ENCODE results near the gene PITPNC1.

Gene PITPNC1

DNA sequence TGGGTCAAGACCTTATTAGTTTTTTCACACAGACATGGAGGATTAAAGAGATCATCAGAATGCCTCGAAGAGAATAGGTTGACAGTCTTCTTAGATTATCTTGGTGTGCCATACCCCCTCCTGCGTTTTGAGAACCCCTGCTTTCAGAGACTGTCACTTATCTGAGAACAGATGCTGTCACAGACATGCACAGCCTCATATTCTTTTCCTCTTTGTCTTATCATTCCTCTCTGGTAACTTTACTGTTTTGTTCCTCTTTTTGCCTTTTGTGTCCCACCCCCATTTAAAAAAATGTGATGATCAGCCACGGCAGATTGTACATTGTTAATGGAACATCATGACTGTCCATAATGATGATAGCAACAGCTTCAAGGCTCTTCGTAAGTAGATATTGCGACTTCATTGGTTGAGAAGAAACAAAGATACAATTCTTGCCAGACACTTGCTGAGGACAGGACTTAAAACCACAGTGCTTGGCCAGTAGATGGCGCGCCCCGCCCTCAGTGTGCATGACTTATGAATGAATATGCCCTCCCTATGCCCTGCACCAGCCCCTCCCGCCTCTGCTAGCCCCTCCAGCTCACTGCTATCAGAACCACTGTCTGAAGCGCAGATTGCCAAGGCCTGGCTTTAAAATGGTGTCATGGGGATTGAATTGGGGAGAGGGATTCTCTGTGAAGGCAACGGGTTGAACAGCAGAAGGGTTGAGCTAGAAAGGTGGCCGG lies 2.6 kb upstream of the PITPNC1 start:
- Histone ChIP-seq H3K9ac (ENCODE audit: low read length) (no peak overlapping the region), H3K4me3 (ENCODE audit: low read depth in 1 of 2, low read length in 2 of 2) (no peak overlapping the region), H3K27ac (ENCODE audit: low read depth, low read length) (no peak overlapping the region)

DNA sequence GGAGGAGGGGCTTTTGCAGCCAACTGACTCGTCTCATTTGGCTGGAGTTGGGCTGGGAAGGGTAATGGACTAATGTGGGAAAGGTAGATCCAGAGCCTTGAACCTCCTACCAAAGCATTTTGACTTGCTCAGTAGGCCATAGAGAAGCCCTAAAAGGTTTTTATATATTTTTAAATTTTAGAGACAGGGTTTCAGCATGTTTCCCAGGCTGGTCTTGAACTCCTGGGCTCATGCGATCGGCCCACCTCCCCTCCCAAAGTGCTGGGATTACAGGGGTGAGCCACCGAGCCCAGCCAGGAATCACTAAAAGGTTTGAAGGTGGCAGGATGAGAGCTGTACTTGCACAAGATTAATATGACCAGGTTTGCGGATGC lies 2.0 kb upstream of the PITPNC1 start:
- Histone ChIP-seq H3K9ac (ENCODE audit: low read length) (no peak overlapping the region), H3K36me3 (ENCODE audit: insufficient read depth, low read length) (no peaks in the 10 kb centered on the region), H3K27me3 (ENCODE audit: control insufficient read depth in 1 of 2, insufficient read depth in 2 of 2, low read length in 2 of 2) (no peaks in the 10 kb centered on the region), H3K27ac (ENCODE audit: low read depth, low read length) (no peak overlapping the region), H3K4me1 (ENCODE audit: insufficient read depth, low read length) (peaks cover 3% of the 10 kb centered on the region), H3K4me3 (ENCODE audit: low read depth in 1 of 2, low read length in 2 of 2) (no peak overlapping the region), H3K9me3 (ENCODE audit: low read length) (no peaks in the 10 kb centered on the region)

More for the DNA sequence above, 2.6 kb upstream of the PITPNC1 start:
- H3K27me3 ChIP-seq (ENCODE audit: control insufficient read depth in 1 of 2, insufficient read depth in 2 of 2, low read length in 2 of 2): no peaks in the 10 kb centered on the region
- peaks cover 3% of the 10 kb centered on the region for H3K4me1 ChIP-seq (ENCODE audit: insufficient read depth, low read length)
- H3K36me3 ChIP-seq (ENCODE audit: insufficient read depth, low read length): no peaks in the 10 kb centered on the region
- H3K9me3 ChIP-seq (ENCODE audit: low read length): no peaks in the 10 kb centered on the region

DNA sequence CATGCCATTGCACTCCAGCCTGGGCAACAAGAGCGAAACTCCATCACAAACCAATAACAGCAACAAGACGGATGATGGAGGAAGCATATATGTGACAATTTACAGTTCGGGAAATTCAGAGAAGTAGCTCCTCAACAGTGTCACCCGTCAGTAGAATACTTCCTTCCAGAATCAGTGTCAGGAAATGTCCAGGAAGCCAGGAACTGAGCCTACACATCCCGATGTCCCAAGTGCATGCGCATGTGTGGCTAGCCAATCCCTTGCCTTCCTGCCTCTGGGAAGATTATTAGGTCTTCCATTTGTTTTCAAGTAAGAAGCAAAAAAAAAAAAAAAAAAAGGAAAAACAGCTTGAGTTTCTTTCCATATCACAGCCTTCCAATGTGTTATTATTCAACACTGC lies 1.4 kb upstream of the PITPNC1 start:
- Histone ChIP-seq H3K4me1 (ENCODE audit: insufficient read depth, low read length) (peaks cover 3% of the 10 kb centered on the region), H3K9ac (ENCODE audit: low read length) (no peak overlapping the region), H3K36me3 (ENCODE audit: insufficient read depth, low read length) (no peaks in the 10 kb centered on the region), H3K9me3 (ENCODE audit: low read length) (no peaks in the 10 kb centered on the region), H3K27ac (ENCODE audit: low read depth, low read length) (no peak overlapping the region), H3K27me3 (ENCODE audit: control insufficient read depth in 1 of 2, insufficient read depth in 2 of 2, low read length in 2 of 2) (no peaks in the 10 kb centered on the region), H3K4me3 (ENCODE audit: low read depth in 1 of 2, low read length in 2 of 2) (no peak overlapping the region)

DNA sequence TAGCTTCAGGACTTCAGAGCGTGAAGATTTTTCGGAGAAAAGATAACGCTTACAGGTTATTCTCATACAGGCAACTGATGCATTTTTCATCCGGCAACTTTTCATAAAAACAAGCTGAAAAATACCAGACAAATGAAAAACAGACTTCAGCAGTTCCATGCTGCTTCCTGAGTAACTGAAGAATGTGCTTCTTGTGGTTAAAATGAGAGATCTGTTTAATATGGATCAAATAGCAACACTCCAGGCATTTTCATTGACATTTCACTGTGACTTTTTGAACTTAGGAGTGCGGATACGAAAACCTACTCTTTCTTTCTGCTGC lies 705 bp upstream of the PITPNC1 start:
- Histone ChIP-seq H3K4me1 (ENCODE audit: insufficient read depth, low read length) (peaks cover 3% of the 10 kb centered on the region), H3K9me3 (ENCODE audit: low read length) (no peaks in the 10 kb centered on the region), H3K27ac (ENCODE audit: low read depth, low read length) (peak overlapping the region; percentile 82), H3K27me3 (ENCODE audit: control insufficient read depth in 1 of 2, insufficient read depth in 2 of 2, low read length in 2 of 2) (no peaks in the 10 kb centered on the region), H3K4me3 (ENCODE audit: low read depth in 1 of 2, low read length in 2 of 2) (peak overlapping the region; percentile 74 to 91), H3K36me3 (ENCODE audit: insufficient read depth, low read length) (no peaks in the 10 kb centered on the region), H3K9ac (ENCODE audit: low read length) (no peak overlapping the region)

DNA sequence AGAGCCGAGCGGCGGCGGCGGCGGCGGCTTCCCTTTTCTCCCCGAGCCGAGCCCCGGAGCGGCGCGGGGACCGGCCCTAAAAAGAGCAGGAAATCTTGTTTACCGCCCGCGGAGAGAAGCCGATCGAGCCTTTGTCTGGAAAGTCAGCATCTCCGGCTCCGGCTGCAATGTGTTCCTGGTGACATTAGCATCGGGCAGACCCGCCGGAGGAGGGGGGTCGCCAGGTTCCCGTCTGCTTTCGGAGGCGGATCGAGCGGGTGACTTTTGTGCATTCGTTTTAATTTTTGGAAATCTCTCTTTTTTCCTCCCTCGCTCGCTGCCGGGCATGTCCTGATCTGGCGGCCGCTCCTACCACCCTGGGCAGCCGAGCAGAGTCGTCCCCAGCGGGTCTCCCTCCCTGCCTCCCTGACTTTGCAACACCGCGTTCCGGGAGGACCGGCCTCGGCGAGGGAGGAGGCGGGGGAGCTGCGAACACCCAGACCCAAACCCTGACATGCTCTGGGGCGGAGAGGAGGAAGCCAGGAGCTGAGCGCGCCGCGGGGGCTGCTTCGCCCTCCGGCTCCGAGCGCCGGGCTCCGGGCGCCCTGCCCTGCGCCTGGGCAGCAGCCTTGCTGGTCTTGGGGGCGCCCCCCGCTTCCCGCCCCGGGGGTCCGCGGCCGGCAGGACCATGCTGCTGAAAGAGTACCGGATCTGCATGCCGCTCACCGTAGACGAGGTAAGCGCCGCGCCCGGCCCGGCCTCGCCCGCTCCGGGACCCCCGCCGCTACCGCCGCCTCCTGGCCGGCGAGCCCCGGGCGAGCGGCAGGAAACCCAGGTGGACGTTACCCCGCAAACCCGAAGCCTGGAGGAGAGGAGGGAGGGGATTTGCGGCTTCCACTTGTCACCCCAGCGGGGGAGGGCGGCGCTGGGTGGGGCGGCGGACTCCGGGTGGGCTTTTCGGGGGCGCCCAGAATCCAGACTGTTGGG lies 690 bp downstream of the PITPNC1 start:
- H3K36me3 ChIP-seq (ENCODE audit: insufficient read depth, low read length): no peaks in the 10 kb centered on the region
- no peaks in the 10 kb centered on the region for H3K9me3 ChIP-seq (ENCODE audit: low read length)
- peak overlapping the region; percentile 44 for H3K9ac ChIP-seq (ENCODE audit: low read length)
- peaks cover 3% of the 10 kb centered on the region for H3K4me1 ChIP-seq (ENCODE audit: insufficient read depth, low read length)
- peak overlapping the region; percentile 88 for H3K27ac ChIP-seq (ENCODE audit: low read depth, low read length)
- no peaks in the 10 kb centered on the region for H3K27me3 ChIP-seq (ENCODE audit: control insufficient read depth in 1 of 2, insufficient read depth in 2 of 2, low read length in 2 of 2)
- peak overlapping the region; percentile 83 to 91 for H3K4me3 ChIP-seq (ENCODE audit: low read depth in 1 of 2, low read length in 2 of 2)

DNA sequence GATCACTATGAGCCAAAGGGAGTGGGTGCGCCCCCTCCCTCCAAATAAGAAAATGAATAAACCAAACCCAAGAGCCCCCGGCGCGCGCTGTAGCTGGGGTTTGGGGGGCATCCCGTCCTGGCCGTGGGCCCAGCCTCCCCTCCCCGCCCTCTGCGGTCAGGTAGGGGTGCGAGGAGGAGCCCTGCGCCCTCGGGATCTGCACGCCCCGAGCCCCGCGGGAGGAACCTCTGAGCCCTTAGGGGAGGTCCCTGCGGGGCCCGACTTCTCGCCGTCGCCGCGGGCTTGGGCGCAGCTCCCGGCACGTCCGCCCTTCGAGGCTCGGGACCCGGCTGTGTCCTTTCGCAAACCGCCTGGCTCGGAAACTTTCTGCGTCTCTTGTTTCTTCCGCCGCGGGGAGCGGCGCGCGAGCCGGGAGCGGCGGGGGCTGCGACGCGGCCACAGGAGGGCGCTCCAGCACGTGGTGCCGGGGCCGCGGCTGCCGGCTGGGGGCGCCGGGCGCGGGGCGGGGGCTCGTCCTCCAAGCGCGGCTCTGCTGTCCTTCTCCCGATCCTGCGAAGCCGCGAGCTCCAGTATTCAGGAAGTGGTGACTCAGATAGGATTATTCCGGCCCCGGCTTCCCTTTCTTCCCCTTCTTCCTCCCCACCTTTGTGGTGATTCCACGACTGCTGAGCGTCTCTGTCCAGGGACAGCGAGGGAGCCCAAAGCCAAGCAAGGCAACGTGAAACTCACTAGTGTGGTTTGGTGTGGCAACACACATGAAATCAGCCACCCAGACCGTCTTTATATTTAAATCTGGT lies 1.6 kb downstream of the PITPNC1 start:
- Histone ChIP-seq H3K4me1 (ENCODE audit: insufficient read depth, low read length) (peaks cover 3% of the 10 kb centered on the region), H3K27ac (ENCODE audit: low read depth, low read length) (peak overlapping the region; percentile 88), H3K9ac (ENCODE audit: low read length) (no peak overlapping the region), H3K27me3 (ENCODE audit: control insufficient read depth in 1 of 2, insufficient read depth in 2 of 2, low read length in 2 of 2) (no peaks in the 10 kb centered on the region), H3K36me3 (ENCODE audit: insufficient read depth, low read length) (no peaks in the 10 kb centered on the region), H3K4me3 (ENCODE audit: low read depth in 1 of 2, low read length in 2 of 2) (peak overlapping the region; percentile 83 to 91), H3K9me3 (ENCODE audit: low read length) (no peaks in the 10 kb centered on the region)

DNA sequence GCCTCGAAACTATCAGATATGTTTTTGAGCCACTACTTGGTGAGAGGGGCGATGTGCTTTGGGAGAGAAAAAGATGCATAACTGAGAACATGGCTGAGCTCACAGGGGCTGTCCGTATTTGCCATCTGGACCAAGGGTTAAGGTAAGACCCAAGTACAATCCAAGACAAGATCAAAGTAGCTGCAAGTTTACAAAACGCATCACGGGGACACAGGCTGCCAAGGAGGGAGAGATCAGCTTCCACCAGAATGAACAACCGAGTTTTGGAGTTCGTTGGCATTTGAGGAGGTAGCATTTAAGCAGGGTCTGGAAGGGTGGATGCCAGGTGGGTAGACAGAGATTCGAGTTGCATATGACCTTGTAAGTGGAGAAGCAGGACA lies 2.2 kb downstream of the PITPNC1 start:
- H3K4me1 ChIP-seq (ENCODE audit: insufficient read depth, low read length): peaks cover 3% of the 10 kb centered on the region
- no peak overlapping the region for H3K9ac ChIP-seq (ENCODE audit: low read length)
- H3K27me3 ChIP-seq (ENCODE audit: control insufficient read depth in 1 of 2, insufficient read depth in 2 of 2, low read length in 2 of 2): no peaks in the 10 kb centered on the region
- H3K36me3 ChIP-seq (ENCODE audit: insufficient read depth, low read length): no peaks in the 10 kb centered on the region
- no peak overlapping the region for H3K27ac ChIP-seq (ENCODE audit: low read depth, low read length)
- peak overlapping the region; percentile 43 to 83 for H3K4me3 ChIP-seq (ENCODE audit: low read depth in 1 of 2, low read length in 2 of 2)
- no peaks in the 10 kb centered on the region for H3K9me3 ChIP-seq (ENCODE audit: low read length)

DNA sequence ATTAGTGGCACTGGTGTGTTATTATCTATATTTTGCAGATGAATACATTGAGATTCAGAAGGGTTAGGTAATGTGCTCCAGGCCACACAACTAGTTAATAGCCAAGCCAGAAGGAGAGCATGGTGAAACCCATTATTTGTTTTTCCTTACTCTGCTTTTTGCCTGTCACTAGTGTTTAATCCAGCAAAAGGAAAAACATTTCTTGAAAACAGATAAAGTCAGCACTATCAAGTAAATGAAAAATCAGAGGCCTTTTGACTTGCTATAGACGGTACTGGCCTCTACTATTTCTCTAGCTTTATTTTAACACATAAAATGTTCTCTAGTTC lies 4.8 kb downstream of the PITPNC1 start:
- Histone ChIP-seq H3K27me3 (ENCODE audit: control insufficient read depth in 1 of 2, insufficient read depth in 2 of 2, low read length in 2 of 2) (no peaks in the 10 kb centered on the region), H3K27ac (ENCODE audit: low read depth, low read length) (no peak overlapping the region), H3K36me3 (ENCODE audit: insufficient read depth, low read length) (no peaks in the 10 kb centered on the region), H3K4me1 (ENCODE audit: insufficient read depth, low read length) (no peaks in the 10 kb centered on the region), H3K9ac (ENCODE audit: low read length) (no peak overlapping the region), H3K4me3 (ENCODE audit: low read depth in 1 of 2, low read length in 2 of 2) (no peak overlapping the region), H3K9me3 (ENCODE audit: low read length) (no peaks in the 10 kb centered on the region)

DNA sequence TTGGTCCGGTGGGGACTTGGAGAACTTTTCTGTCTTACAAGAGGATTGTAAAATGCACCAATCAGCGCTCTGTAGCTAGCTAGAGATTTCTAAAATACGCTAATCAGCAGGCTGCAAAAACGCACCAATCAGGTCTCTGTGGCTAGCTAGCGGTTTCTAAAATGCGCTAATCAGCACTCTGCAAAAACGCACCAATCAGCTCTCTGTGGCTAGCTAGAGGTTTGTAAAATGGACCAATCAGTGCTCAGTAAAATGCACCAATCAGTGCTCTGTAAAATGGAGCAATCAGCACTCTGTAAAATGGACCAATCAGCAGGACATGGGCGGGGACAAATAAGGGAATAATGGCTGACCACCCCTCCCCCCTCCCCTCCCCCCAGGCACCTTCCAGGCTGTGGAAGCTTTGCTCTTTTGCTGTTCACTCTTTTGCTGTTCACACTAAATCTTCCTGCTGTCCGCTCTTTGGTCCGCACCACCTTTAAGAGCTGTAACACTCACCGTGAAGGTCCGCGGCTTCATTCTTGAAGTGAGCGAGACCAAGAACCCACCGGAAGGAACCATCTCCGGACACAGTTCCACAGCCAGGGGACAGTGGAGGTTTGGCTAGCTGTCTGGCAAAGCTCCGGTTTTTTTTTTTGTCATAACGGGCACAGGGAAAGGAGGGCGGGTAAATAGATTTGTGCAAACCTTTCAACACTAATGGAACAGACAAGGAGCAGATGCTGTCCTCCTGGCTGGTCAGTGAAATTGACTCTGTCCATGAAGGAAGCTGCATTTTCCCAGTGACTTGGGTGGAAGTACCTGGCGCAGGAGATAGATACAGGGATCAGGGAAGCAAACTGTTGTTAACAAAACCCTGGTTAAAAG lies 8.3 kb downstream of the PITPNC1 start:
- Histone ChIP-seq H3K27ac (ENCODE audit: low read depth, low read length) (no peak overlapping the region), H3K36me3 (ENCODE audit: insufficient read depth, low read length) (no peaks in the 10 kb centered on the region), H3K4me3 (ENCODE audit: low read depth in 1 of 2, low read length in 2 of 2) (no peak overlapping the region), H3K9ac (ENCODE audit: low read length) (no peak overlapping the region), H3K4me1 (ENCODE audit: insufficient read depth, low read length) (no peaks in the 10 kb centered on the region), H3K27me3 (ENCODE audit: control insufficient read depth in 1 of 2, insufficient read depth in 2 of 2, low read length in 2 of 2) (no peaks in the 10 kb centered on the region), H3K9me3 (ENCODE audit: low read length) (no peaks in the 10 kb centered on the region)

DNA sequence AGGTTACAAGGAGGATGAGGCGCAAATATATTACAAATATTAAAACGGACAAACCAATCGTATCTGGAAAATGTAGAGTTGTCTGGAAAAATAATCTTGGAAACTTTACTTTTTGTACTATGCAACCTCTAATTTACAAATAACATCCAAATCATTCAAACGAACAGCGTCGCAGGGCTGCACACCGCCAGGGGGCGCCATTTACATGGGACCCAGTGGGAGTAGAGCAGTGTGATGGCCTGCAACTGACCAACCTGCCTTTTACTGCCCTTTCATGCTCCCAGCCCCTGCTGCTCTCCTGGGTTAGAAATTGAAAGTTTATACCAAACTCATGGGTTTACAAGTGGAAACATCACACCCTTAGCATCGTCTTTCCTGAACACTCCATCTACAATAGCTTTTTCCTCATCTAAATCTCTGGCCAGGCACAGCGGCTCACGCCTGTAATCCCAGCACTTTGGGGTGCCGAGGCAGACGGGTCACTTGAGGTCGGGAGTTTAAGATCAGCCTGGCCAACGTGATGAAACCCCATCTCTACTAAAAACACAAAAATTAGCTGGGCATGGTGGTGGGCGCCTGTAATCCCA lies 10.0 kb downstream of the PITPNC1 start:
- Histone ChIP-seq H3K9me3 (ENCODE audit: low read length) (no peaks in the 10 kb centered on the region), H3K27ac (ENCODE audit: low read depth, low read length) (no peak overlapping the region), H3K27me3 (ENCODE audit: control insufficient read depth in 1 of 2, insufficient read depth in 2 of 2, low read length in 2 of 2) (no peaks in the 10 kb centered on the region), H3K36me3 (ENCODE audit: insufficient read depth, low read length) (no peaks in the 10 kb centered on the region), H3K9ac (ENCODE audit: low read length) (no peak overlapping the region), H3K4me3 (ENCODE audit: low read depth in 1 of 2, low read length in 2 of 2) (no peak overlapping the region), H3K4me1 (ENCODE audit: insufficient read depth, low read length) (no peaks in the 10 kb centered on the region)

All from muscle layer of colon (tissue), 2 donors.